Choroid plexus epithelial cell (primary cell): Measurements from ENCODE around the gene GPSM1.

Source experiments
- DNase-seq: peaks from one replicate; pipeline ENCODE4 v3.0.0-alpha.2; 2010; ENCODE audit warnings: low read depth
- H3K4me3 ChIP-seq: 2 replicates; pipeline ENCODE4 v1.5.1; 2011; ENCODE audit warnings: low read depth, mild to moderate bottlenecking, control low read depth, low read length, moderate library complexity
- CTCF ChIP-seq: conservative IDR thresholded peaks from 2 replicates; pipeline ENCODE4 v1.5.1; 2011; ENCODE audit warnings: low read depth, mild to moderate bottlenecking, control low read depth, inconsistent platforms, low read length, moderate library complexity

GPSM1 gene

GRCh38 chr9:136292026-136292538 is 35.3 kb upstream of the GPSM1 start:
- DNase-seq: no peak
- H3K4me3 ChIP-seq: no peak overlapping the region
- TF ChIP-seq CTCF: no peak

- no peak overlapping the region for H3K4me3 ChIP-seq
- no peak for DNase-seq
- TF ChIP-seq CTCF: no peak
Measured at GRCh38 chr9:136292591-136293448, 34.5 kb upstream of the GPSM1 start.

GRCh38 chr9:136293476-136294077 is 33.8 kb upstream of the GPSM1 start:
- TF ChIP-seq CTCF: no peak
- DNase-seq: no peak
- no peak overlapping the region for H3K4me3 ChIP-seq

GRCh38 chr9:136294437-136294836 is 32.9 kb upstream of the GPSM1 start:
- DNase-seq: no peak
- TF ChIP-seq CTCF: no peak
- no peak overlapping the region for H3K4me3 ChIP-seq

- no peak overlapping the region for H3K4me3 ChIP-seq
- no peak for DNase-seq
- no peak for TF ChIP-seq CTCF
Measured at GRCh38 chr9:136295055-136295454, 32.3 kb upstream of the GPSM1 start.

GRCh38 chr9:136295542-136296433 is 31.6 kb upstream of the GPSM1 start:
- no peak for TF ChIP-seq CTCF
- DNase-seq: no peak
- no peak overlapping the region for H3K4me3 ChIP-seq
